ENCODE results near the gene MBOAT2. TPM values are rescaled to one million over a fixed set of nuclear protein-coding genes. Genes with fewer than 3 reads are reported as not detected.
"Not testable (repeated sequence)": the region's sequence is repeated elsewhere in the genome, so short reads cannot be mapped to it uniquely, and the experiment has no call there.

MBOAT2 gene
- total RNA-seq, 4 donors from 2014 or later, result 12.5 to 33.0 (median 20.7) TPM

- no peak for DNase-seq
- Histone ChIP-seq H3K36me3 (no peaks in the 10 kb centered on the region), H3K27me3 (no peaks in the 10 kb centered on the region)
Observed at GRCh38 chr2:8976442-8977259, 26.8 kb downstream of the MBOAT2 start.

GRCh38 chr2:8974016-8974415, 29.5 kb downstream of the MBOAT2 start:
- Histone ChIP-seq H3K27ac (no peak overlapping the region), H3K9me3 (no peaks in the 10 kb centered on the region), H3K4me3 (no peak overlapping the region), H3K4me1 (no peaks in the 10 kb centered on the region), H3K36me3 (no peaks in the 10 kb centered on the region), H3K27me3 (no peaks in the 10 kb centered on the region)
- no peak for DNase-seq
- TF ChIP-seq POLR2A (IDR thresholded peaks at IDR 0.05) (no peak), CTCF (IDR thresholded peaks at IDR 0.05) (no peak)

More at GRCh38 chr2:8976442-8977259, 26.8 kb downstream of the MBOAT2 start:
- Histone ChIP-seq H3K27ac (no peak overlapping the region), H3K9me3 (no peaks in the 10 kb centered on the region), H3K4me3 (no peak overlapping the region), H3K4me1 (no peaks in the 10 kb centered on the region)
- no peak for TF ChIP-seq POLR2A (IDR thresholded peaks at IDR 0.05)
- TF ChIP-seq CTCF (IDR thresholded peaks at IDR 0.05), result no peak

DNA sequence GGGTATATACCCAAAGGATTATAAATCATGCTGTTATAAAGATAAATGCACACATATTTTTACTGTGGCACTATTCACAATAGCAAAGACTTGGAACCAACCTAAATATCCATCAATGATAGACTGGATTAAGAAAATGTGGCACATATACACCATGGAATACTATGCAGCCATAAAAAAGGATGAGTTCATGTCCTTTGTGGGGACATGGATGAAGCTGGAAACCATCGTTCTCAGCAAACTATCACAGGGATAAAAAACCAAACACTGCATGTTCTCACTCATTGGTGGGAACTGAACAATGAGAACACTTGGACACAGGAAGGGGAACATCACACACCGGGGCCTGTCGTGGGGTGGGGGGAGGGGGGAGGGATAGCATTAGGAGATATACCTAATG, 30.5 kb downstream of the MBOAT2 start:
- not testable (repeated sequence) for H3K36me3 ChIP-seq, DNase-seq, H3K27ac ChIP-seq, H3K9me3 ChIP-seq, H3K4me3 ChIP-seq, H3K27me3 ChIP-seq, H3K4me1 ChIP-seq

DNA sequence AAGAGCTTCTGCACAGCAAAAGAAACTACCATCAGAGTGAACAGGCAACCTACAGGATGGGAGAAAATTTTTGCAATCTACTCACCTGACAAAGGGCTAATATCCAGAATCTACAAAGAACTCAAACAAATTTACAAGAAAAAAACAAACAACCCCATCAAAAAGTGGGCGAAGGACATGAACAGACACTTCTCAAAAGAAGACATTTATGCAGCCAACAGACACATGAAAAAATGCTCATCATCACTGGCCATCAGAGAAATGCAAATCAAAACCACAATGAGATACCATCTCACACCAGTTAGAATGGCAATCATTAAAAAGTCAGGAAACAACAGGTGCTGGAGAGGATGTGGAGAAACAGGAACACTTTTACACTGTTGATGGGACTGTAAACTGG, 30.9 kb downstream of the MBOAT2 start:
- not testable (repeated sequence) for H3K9me3 ChIP-seq, H3K4me3 ChIP-seq, H3K27me3 ChIP-seq, H3K36me3 ChIP-seq, H3K27ac ChIP-seq, DNase-seq, H3K4me1 ChIP-seq

- H3K4me1 ChIP-seq, H3K9me3 ChIP-seq, DNase-seq, H3K27me3 ChIP-seq, H3K36me3 ChIP-seq, H3K4me3 ChIP-seq, H3K27ac ChIP-seq: not testable (repeated sequence)
Observed at GRCh38 chr2:8969348-8969747, 34.1 kb downstream of the MBOAT2 start.

GRCh38 chr2:8966123-8966908, 37.2 kb downstream of the MBOAT2 start:
- Histone ChIP-seq H3K27ac (no peak overlapping the region), H3K36me3 (no peaks in the 10 kb centered on the region), H3K9me3 (no peaks in the 10 kb centered on the region), H3K27me3 (no peaks in the 10 kb centered on the region), H3K4me3 (no peak overlapping the region), H3K4me1 (no peaks in the 10 kb centered on the region)
- DNase-seq, result no peak
- TF ChIP-seq CTCF (IDR thresholded peaks at IDR 0.05), result no peak
- no peak for TF ChIP-seq POLR2A (IDR thresholded peaks at IDR 0.05)

DNA sequence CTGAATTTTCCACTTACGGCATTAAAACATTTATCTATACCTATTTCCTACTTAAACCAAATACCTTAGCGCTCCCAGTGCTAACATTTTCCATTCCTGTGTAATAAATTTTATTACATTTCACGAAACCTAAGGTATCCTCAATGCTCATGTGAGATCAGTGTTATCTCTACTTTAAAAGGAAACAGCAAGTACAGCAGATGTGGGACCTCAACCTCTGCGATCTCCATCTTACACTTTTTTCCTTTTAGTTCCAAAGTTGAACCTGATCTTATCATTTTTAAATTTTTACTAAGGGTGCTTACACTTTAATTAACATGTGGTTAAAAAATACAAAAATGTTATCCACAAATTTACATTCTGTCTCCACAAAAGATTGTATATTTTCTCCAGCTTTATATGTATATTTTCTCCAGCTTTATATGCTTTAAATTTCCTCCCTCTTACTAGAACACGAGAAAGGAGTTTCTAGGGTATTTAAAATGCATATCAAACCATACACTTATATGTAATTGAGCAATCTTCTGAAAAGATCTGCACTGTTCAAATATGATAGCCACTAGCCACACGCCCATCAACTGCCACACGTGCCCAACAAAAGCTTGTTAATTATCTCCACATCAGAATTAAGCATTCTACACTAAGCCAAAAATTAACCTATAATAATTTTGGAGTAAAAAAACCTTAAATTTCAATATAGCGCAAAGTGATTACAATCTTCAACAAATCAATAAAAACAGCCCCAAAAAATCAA, 38.1 kb downstream of the MBOAT2 start:
- Histone ChIP-seq H3K9me3 (no peaks in the 10 kb centered on the region), H3K4me3 (no peak overlapping the region), H3K27me3 (no peaks in the 10 kb centered on the region), H3K4me1 (no peaks in the 10 kb centered on the region), H3K36me3 (no peaks in the 10 kb centered on the region), H3K27ac (no peak overlapping the region)
- TF ChIP-seq CTCF (IDR thresholded peaks at IDR 0.05) (no peak), POLR2A (IDR thresholded peaks at IDR 0.05) (no peak)
- no peak for DNase-seq
